Measurements from ENCODE around the gene TOR1B.

TOR1B gene

DNA sequence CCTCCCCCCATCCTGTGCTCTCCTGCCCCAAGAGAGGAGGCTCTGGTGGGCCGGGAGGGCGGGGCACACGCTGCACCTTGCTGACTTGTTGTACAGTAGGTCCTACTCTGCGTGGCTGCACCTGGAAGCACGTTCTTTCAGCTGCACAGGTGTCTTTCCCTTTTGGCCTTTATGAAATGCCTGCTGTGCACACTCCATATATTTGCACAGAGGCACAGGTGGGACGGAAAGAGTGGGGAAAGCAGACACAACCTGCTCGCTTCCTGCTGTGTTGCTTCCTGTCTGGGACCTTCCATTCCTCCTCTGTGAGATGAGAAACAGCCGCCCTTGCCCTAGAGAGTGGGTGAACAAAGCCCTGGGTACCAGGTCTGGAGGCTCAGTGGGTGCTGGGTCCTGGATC is 37.0 kb downstream of the TOR1B start:
- peaks cover 3% of the 10 kb centered on the region; the same call in 1 of the 2 replicates for H3F3A ChIP-seq (ENCODE audit: control insufficient read depth, insufficient read depth)
- TF ChIP-seq, protein P1, sequence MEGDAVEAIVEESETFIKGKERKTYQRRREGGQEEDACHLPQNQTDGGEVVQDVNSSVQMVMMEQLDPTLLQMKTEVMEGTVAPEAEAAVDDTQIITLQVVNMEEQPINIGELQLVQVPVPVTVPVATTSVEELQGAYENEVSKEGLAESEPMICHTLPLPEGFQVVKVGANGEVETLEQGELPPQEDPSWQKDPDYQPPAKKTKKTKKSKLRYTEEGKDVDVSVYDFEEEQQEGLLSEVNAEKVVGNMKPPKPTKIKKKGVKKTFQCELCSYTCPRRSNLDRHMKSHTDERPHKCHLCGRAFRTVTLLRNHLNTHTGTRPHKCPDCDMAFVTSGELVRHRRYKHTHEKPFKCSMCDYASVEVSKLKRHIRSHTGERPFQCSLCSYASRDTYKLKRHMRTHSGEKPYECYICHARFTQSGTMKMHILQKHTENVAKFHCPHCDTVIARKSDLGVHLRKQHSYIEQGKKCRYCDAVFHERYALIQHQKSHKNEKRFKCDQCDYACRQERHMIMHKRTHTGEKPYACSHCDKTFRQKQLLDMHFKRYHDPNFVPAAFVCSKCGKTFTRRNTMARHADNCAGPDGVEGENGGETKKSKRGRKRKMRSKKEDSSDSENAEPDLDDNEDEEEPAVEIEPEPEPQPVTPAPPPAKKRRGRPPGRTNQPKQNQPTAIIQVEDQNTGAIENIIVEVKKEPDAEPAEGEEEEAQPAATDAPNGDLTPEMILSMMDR (IDR thresholded peaks at IDR 0.05; ENCODE audit: low read depth, low read length, poor library complexity, severe bottlenecking): no peak
- no peak for TF ChIP-seq EZH2phosphoT487 (IDR thresholded peaks at IDR 0.05; ENCODE audit: borderline replicate concordance, low read length)
- H3K27ac ChIP-seq (ENCODE audit: low read depth, low read length): no peak overlapping the region
- no peaks in the 10 kb centered on the region for H3K9me3 ChIP-seq (ENCODE audit: control insufficient read depth, insufficient read depth, low read length)
- H4K20me1 ChIP-seq (ENCODE audit: control insufficient read depth, insufficient read depth, low read depth, low read length): no peaks in the 10 kb centered on the region
- H3K4me2 ChIP-seq (ENCODE audit: low read length): peak overlapping the region; percentile 28
- no peaks in the 10 kb centered on the region for H3K9me2 ChIP-seq (replicated peaks; ENCODE audit: control insufficient read depth, low read length)
- peaks cover 29% of the 10 kb centered on the region for H3K4me1 ChIP-seq (ENCODE audit: control insufficient read depth, low read length)
- peaks cover 4% of the 10 kb centered on the region; the same call in 1 of the 2 replicates for H3K36me3 ChIP-seq (ENCODE audit: control insufficient read depth, low read length)
- H3K79me2 ChIP-seq (ENCODE audit: control insufficient read depth, low read length): peaks cover 23% of the 10 kb centered on the region
- H3K4me3 ChIP-seq (ENCODE audit: low read length): no peak overlapping the region
- no peaks in the 10 kb centered on the region for H3K27me3 ChIP-seq (ENCODE audit: control insufficient read depth, low read length)

DNA sequence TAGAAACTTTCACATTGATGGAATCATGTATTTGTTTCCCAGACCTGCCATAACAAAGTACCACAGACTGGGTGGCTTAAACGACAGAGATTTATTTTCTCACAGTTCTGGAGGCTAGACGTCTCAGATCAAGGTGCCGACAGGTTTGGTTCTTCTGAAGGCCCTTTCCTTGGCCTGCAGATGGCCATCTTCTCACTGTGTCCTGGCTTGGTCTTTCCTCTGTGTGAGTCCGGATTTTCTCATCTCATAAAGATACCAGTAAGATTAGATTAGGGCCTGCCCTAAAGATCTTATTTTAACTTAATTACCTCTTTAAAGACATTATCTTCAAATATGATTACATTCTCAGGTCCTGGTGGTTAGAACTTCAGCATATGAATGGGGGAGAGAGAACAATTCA is 38.1 kb downstream of the TOR1B start:
- Histone ChIP-seq H3K9me3 (ENCODE audit: control insufficient read depth, insufficient read depth, low read length) (no peaks in the 10 kb centered on the region), H4K20me1 (ENCODE audit: control insufficient read depth, insufficient read depth, low read depth, low read length) (no peaks in the 10 kb centered on the region), H3K36me3 (ENCODE audit: control insufficient read depth, low read length) (no peaks in the 10 kb centered on the region), H3F3A (ENCODE audit: control insufficient read depth, insufficient read depth) (peaks cover 3% of the 10 kb centered on the region; the same call in 1 of the 2 replicates), H3K4me1 (ENCODE audit: control insufficient read depth, low read length) (peaks cover 26% of the 10 kb centered on the region), H3K79me2 (ENCODE audit: control insufficient read depth, low read length) (peaks cover 16% of the 10 kb centered on the region), H3K27me3 (ENCODE audit: control insufficient read depth, low read length) (no peaks in the 10 kb centered on the region), H3K4me2 (ENCODE audit: low read length) (no peak overlapping the region), H3K4me3 (ENCODE audit: low read length) (no peak overlapping the region), H3K9me2 (replicated peaks; ENCODE audit: control insufficient read depth, low read length) (no peaks in the 10 kb centered on the region), H3K27ac (ENCODE audit: low read depth, low read length) (no peak overlapping the region)
- TF ChIP-seq EZH2phosphoT487 (IDR thresholded peaks at IDR 0.05; ENCODE audit: borderline replicate concordance, low read length): no peak
- TF ChIP-seq, protein P1 (IDR thresholded peaks at IDR 0.05; ENCODE audit: low read depth, low read length, poor library complexity, severe bottlenecking): no peak

DNA sequence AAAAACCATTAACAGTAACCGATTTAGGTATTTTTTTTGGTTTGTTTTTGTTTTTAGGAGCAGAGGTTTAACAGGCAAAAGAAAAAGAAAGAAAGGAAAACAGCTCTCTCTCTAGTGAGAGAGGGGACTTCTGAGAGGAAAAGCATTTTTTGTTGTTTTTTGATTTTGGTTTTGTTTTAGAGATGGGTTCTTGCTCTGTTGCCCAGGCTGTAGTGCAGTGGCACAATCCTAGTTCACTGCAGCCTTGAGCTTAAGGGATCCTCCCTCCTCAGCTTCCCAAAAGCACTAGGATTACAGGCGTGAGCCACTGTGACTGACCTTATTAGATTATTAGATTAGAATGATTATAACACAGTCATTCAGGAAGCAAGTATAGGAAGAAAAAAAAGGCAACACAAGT is 42.4 kb downstream of the TOR1B start:
- no peaks in the 10 kb centered on the region for H3K36me3 ChIP-seq (ENCODE audit: control insufficient read depth, low read length)
- TF ChIP-seq, protein P1 (IDR thresholded peaks at IDR 0.05; ENCODE audit: low read depth, low read length, poor library complexity, severe bottlenecking): no peak
- no peak for TF ChIP-seq EZH2phosphoT487 (IDR thresholded peaks at IDR 0.05; ENCODE audit: borderline replicate concordance, low read length)
- H3K4me2 ChIP-seq (ENCODE audit: low read length): no peak overlapping the region
- H3K79me2 ChIP-seq (ENCODE audit: control insufficient read depth, low read length): no peaks in the 10 kb centered on the region
- H3K9me2 ChIP-seq (replicated peaks; ENCODE audit: control insufficient read depth, low read length): no peaks in the 10 kb centered on the region
- no peaks in the 10 kb centered on the region for H3F3A ChIP-seq (ENCODE audit: control insufficient read depth, insufficient read depth)
- H3K4me3 ChIP-seq (ENCODE audit: low read length): no peak overlapping the region
- no peaks in the 10 kb centered on the region for H3K27me3 ChIP-seq (ENCODE audit: control insufficient read depth, low read length)
- no peaks in the 10 kb centered on the region for H3K4me1 ChIP-seq (ENCODE audit: control insufficient read depth, low read length)
- no peak overlapping the region for H3K27ac ChIP-seq (ENCODE audit: low read depth, low read length)
- H3K9me3 ChIP-seq (ENCODE audit: control insufficient read depth, insufficient read depth, low read length): no peaks in the 10 kb centered on the region
- H4K20me1 ChIP-seq (ENCODE audit: control insufficient read depth, insufficient read depth, low read depth, low read length): no peaks in the 10 kb centered on the region

Measured in DOHH2 (cell line).